Aorta (tissue), 5 donors: ENCODE data around the gene GCSAM. TPM values are rescaled to one million over a fixed set of nuclear protein-coding genes. Genes with fewer than 3 reads are reported as not detected.

Source experiments
- ATAC-seq: fragments of 200-7000 bp; cut with Tn5 transposase; one replicate; pipeline ENCODE4 v1.9.1; 2022; ENCODE audit warnings: moderate library complexity; ENCODE audit not compliant: low FRiP score
- DNase-seq, 2 donors: peaks; one replicate each; pipeline ENCODE4 v3.0.0-alpha.2; 2020
- H3K27ac ChIP-seq, 2 donors: one replicate each; pipeline ENCODE4 v1.5.1; 2013; ENCODE audit warnings: low read length in 2 of 2, mild to moderate bottlenecking in 2 of 2, moderate library complexity in 2 of 2, control low read depth in 1 of 2, inconsistent platforms in 1 of 2, low read depth in 1 of 2
- H3K27me3 ChIP-seq, 2 donors: one replicate each; pipeline ENCODE4 v1.6.1; 2013; ENCODE audit warnings: control low read depth in 1 of 2, low read length in 1 of 2, mild to moderate bottlenecking in 1 of 2, moderate library complexity in 1 of 2; ENCODE audit not compliant: insufficient read depth in 2 of 2, control insufficient read depth in 1 of 2
- H3K36me3 ChIP-seq, 2 donors: one replicate each; pipeline ENCODE4 v1.6.1; 2013; ENCODE audit warnings: control low read depth in 1 of 2, low read length in 1 of 2, mild to moderate bottlenecking in 1 of 2; ENCODE audit not compliant: insufficient read depth in 2 of 2, control insufficient read depth in 1 of 2
- H3K4me1 ChIP-seq, 2 donors: one replicate each; pipeline ENCODE4 v1.6.1; 2013; ENCODE audit warnings: low read length in 2 of 2, control low read depth in 1 of 2, mild to moderate bottlenecking in 1 of 2, moderate library complexity in 1 of 2; ENCODE audit not compliant: insufficient read depth in 2 of 2, control insufficient read depth in 1 of 2
- H3K4me3 ChIP-seq, 2 donors: one replicate each; pipeline ENCODE4 v1.5.1; 2013; ENCODE audit warnings: low read length in 2 of 2, control low read depth in 1 of 2, mild to moderate bottlenecking in 1 of 2
- H3K9me3 ChIP-seq: one replicate; pipeline ENCODE4 v1.6.1; 2013; ENCODE audit warnings: mild to moderate bottlenecking, low read length; ENCODE audit not compliant: control insufficient read depth
- WGBS, 2 donors: extraction: QIAGEN DNeasy Blood & Tissue Kit; methylation state at CpG; one replicate each; pipeline ENCODE4 v1.1.7; 2013; 5-methylcytosine and 5-hydroxymethylcytosine counted together
- intact Hi-C, 2 donors: fragments of 100-400 bp; cut with DNase I; formaldehyde crosslinking; loops; one replicate each; pipeline versions ENCODE4 v1.14.2 to v1.15.0; 2022
- polyA plus RNA-seq, 2 donors: library from polyadenylated mRNA; stranded (reverse); fragments of 200-250 nt; gene quantifications; one replicate each; pipeline ENCODE4 v1.2.3, GENCODE V29; 2013
- total RNA-seq, 2 donors: library from RNA; stranded (reverse); fragmentation: NEBNext Ultra II Directional; extraction: Animal tissue kit (Norgen Biotek cat#: 25700); gene quantifications; one replicate each; pipeline ENCODE4 v1.2.1, GENCODE V29; 2021
- donor health status: healthy with polysubstance abuse.
- donor health status: Bipolar disorder and iron deficiency.
- donor health status: DM: no; HTN: no; CAD: no.
- donor health status: DM: no; HTN: no; CAD: no.
- donor health status: DM: yes; HTN: yes; CAD: no.

The GCSAM gene
- total and polyA plus RNA-seq, 4 donors, result 0.10 to 0.51 TPM; not detected in 2

DNA sequence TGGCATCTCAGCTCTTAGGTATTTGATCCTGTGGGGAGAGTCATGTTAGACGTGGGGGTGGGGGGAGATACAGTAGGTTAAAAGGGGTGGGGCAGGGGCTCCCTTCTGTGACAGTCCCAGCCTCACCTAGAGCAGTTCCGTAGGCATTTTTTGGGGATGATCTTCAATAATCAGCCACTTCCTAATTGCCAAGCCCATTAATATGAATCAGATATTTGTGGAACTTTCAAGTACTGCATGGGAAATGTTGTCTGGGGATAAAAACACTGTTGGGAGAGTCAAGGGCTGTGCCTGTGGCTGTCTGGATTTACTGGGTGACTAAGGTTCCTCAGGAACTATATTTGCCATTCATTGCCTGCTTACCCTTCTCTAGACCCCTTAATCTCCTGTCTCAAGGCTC, 37.3 kb downstream of the GCSAM start:
- intact Hi-C loops, result no loop called here
- Histone ChIP-seq H3K27ac (no peak overlapping the region), H3K4me1 (peaks cover 1 to 8% of the 10 kb centered on the region in 2 donors), H3K9me3 (no peaks in the 10 kb centered on the region), H3K4me3 (no peak overlapping the region), H3K27me3 (no peaks in the 10 kb centered on the region), H3K36me3 (no peaks in the 10 kb centered on the region)
- WGBS, 2 donors, result 17 to 38% methylated on average over 2 of the region's 2 CpGs
- no peak for DNase-seq
- no peak for ATAC-seq

DNA sequence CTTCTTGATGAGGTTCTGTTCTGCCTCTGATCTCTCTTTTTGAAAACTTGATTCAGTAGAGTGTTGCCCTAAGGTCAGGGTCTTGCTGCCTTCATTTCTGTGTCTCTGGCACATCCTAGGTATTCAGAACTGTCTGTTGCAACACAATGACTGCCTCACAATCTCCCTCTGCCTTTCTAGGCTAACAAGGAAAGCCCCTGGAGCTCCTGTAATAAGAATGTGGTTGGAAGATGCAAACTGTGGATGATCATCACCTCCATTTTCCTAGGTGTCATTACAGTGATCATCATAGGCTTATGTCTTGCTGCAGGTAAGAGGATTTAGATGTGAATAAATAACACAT, 39.9 kb downstream of the GCSAM start:
- no peak overlapping the region for H3K4me3 ChIP-seq
- no peak overlapping the region for H3K27ac ChIP-seq
- no peaks in the 10 kb centered on the region for H3K27me3 ChIP-seq
- intact Hi-C loops, result no loop called here
- peaks cover 1 to 8% of the 10 kb centered on the region in 2 donors for H3K4me1 ChIP-seq
- DNase-seq, result no peak
- H3K36me3 ChIP-seq, result no peaks in the 10 kb centered on the region
- no peaks in the 10 kb centered on the region for H3K9me3 ChIP-seq
- ATAC-seq, result no peak

DNA sequence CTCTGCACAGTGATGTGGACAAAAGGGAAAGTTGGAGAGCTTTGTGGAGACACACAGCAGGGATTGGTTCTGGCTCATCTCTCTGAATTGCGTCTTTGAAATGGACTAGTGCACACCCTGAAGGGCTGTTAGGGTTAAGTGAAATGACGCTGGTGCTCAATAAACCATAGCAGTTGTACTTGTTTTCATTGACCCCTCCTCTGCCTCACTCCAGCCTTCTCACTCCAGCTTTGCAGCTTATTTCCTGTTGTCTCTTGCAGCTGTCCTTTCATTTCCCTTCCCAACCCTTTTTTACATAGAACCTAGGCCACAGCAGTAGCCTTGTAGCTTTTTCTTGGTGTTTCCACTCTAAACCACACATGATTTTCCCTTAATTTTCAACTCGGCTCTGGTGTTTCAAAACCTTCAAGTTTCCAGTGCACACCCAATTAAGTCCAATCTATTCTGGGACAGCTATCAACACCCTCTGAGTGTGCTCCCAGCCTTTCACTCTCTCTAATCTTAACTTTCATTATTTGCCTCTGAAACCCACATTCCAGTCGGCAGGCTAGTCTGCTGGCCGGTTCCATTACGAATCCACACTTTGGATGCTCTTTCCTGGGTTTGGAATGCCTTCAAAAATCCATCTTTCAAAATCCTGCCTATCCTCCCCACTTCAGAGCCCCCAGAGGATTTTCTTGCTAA, 40.4 kb downstream of the GCSAM start:
- H3K4me3 ChIP-seq, result no peak overlapping the region
- H3K4me1 ChIP-seq, result peaks cover 0 to 8% of the 10 kb centered on the region in 2 donors
- H3K27me3 ChIP-seq, result no peaks in the 10 kb centered on the region
- no peaks in the 10 kb centered on the region for H3K36me3 ChIP-seq
- DNase-seq, result no peak
- intact Hi-C loops, result no loop called here
- H3K9me3 ChIP-seq, result no peaks in the 10 kb centered on the region
- 26 to 27% methylated on average over 6 of the region's 6 CpGs for WGBS, 2 donors
- ATAC-seq, result peak; percentile 31
- no peak overlapping the region for H3K27ac ChIP-seq

DNA sequence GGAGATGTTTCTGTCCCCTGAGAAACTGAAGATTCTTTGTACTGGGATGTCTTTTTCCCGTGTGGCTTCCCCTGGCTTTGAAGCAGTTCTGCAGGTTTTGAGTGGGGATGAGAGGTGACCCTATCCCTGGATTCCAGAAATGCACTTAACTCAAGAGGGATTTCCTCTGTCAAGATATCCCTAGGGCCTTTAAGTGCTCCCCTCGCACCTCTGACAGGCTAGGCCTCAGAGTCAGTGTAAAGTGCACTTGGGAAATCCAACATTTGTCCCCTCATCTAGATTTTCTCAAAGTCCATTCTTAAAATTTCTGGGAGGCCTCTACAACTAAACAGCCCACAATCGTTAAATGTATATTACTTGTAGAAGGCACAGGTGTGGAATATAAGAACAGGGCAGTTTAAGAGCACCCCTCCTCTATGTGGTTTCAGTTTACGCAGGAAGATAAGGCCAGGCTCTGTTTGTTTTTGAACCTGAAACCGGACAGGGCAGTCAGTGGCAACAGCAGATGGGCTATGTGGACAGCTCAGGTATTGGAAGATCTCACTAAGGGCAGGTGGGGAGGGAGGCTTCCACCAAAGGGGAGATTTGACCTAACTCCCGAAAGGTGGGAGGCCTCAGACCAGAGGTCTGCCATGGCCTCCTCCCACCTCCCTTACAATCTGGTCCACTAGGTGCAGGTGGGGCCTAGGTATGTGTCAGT, 42.0 kb downstream of the GCSAM start:
- H3K36me3 ChIP-seq, result no peaks in the 10 kb centered on the region
- no peak for DNase-seq
- WGBS, 2 donors, result 88 to 89% methylated on average over 6 of the region's 6 CpGs
- no peaks in the 10 kb centered on the region for H3K9me3 ChIP-seq
- H3K4me1 ChIP-seq, result peaks cover 0 to 8% of the 10 kb centered on the region in 2 donors
- H3K4me3 ChIP-seq, result no peak overlapping the region
- intact Hi-C loops, result no loop called here
- no peak for ATAC-seq
- no peak overlapping the region for H3K27ac ChIP-seq
- H3K27me3 ChIP-seq, result no peaks in the 10 kb centered on the region

DNA sequence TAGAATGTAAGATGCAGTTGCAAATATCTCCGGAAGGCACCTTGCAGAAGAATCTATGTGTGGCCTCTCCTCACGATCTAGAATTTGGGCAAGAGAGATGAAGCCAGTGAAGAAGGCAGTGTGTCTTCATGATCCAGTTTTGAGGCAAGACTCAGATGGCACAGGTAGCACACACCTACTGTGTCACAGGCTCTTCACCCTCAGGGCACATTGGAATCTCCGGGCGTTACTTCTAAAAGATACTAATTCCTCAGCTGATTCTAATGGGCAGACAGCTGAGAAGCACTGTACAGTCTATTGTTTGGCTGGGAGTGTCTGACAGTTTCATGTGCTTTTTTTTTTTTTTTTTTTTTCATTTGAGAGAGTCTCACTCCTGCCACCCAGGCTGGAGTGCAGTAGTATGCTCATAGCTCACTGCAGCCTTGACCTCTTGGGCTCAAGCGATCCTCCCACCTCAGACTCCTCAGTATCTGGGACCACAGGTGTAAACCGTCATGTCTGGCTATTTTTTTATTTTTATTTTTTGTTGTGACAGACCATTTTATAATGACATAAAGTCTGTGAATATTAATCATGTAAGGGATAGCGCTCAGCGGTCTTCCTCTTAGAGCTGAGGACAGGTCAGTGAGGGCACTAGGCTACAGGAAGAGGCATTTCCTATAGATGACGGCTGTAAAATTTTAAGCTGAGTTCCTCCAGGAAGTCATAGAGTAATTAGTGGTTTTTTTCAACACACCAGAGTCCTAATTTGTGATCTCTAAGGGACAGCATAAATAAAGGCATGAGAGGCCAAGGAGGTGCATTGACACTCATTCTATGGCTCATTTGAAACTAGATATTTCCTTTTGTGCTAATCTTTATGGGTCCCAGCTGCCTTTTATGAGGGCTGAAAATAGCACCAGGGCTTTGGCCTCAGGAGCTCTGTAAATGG, 42.8 kb downstream of the GCSAM start:
- no peak overlapping the region for H3K4me3 ChIP-seq
- whole genome bisulfite sequencing, 2 donors, result 93 to 94% methylated on average over 9 of the region's 9 CpGs
- no peak for DNase-seq
- H3K4me1 ChIP-seq, result peaks cover 0 to 8% of the 10 kb centered on the region in 2 donors
- H3K36me3 ChIP-seq, result no peaks in the 10 kb centered on the region
- no peaks in the 10 kb centered on the region for H3K27me3 ChIP-seq
- H3K27ac ChIP-seq, result no peak overlapping the region
- no peak for ATAC-seq
- H3K9me3 ChIP-seq, result no peaks in the 10 kb centered on the region
- intact Hi-C loops, result no loop called here

DNA sequence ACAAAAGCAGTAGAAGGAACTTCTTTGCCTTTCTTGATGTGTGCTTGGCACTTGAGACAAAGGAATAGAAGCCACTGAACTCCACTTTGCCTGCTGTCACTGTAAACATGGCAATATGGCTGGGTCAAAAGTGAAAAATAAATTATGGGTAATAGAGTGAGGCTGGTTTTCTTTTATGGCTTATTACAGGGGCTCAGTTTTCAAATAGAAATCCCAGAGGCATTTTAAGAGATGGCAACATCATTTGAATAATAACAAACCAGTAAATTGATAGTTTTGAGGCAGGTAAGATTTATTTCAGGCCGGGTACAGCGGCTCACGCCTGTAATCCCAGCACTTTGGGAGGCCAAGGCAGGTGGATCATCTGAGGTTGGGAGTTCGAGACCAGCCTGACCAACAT, 44.1 kb downstream of the GCSAM start:
- H3K9me3 ChIP-seq, result no peaks in the 10 kb centered on the region
- DNase-seq (no peak), ATAC-seq (no peak)
- no peaks in the 10 kb centered on the region for H3K27me3 ChIP-seq
- H3K27ac ChIP-seq, result no peak overlapping the region
- no peak overlapping the region for H3K4me3 ChIP-seq
- H3K36me3 ChIP-seq, result no peaks in the 10 kb centered on the region
- peaks cover 0 to 8% of the 10 kb centered on the region in 2 donors for H3K4me1 ChIP-seq
- WGBS, 2 donors, result 71 to 73% methylated on average over 4 of the region's 4 CpGs
- intact Hi-C loops, result no loop called here

DNA sequence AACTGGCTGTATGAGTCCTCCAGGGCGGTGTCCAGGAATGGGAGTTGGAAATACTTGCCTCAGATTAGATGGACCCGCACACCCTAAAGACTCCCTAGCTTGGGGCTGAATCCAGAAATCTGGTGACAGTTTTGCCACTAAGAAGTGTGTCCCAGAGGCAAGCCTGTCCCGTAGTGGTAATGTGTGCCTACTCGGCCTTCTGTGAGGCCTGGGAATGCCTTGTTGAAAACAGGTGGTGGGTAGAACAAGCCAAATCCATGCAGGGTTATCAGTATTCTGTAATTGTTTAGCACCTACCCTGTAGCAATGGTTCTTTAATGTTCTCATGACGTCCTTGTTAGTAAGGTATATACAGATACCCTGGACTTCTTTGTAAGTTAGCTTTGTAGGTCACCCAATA, 45.3 kb downstream of the GCSAM start:
- H3K27me3 ChIP-seq, result no peaks in the 10 kb centered on the region
- intact Hi-C loops, result no loop called here
- peak overlapping the region in 1 of 2 donors; percentile 56 for H3K4me3 ChIP-seq
- H3K36me3 ChIP-seq, result no peaks in the 10 kb centered on the region
- no peak for DNase-seq
- H3K4me1 ChIP-seq, result peaks cover 0 to 3% of the 10 kb centered on the region in 2 donors
- H3K27ac ChIP-seq, result no peak overlapping the region
- no peaks in the 10 kb centered on the region for H3K9me3 ChIP-seq
- ATAC-seq, result no peak
- 37 to 53% methylated on average over 5 of the region's 5 CpGs for WGBS, 2 donors

DNA sequence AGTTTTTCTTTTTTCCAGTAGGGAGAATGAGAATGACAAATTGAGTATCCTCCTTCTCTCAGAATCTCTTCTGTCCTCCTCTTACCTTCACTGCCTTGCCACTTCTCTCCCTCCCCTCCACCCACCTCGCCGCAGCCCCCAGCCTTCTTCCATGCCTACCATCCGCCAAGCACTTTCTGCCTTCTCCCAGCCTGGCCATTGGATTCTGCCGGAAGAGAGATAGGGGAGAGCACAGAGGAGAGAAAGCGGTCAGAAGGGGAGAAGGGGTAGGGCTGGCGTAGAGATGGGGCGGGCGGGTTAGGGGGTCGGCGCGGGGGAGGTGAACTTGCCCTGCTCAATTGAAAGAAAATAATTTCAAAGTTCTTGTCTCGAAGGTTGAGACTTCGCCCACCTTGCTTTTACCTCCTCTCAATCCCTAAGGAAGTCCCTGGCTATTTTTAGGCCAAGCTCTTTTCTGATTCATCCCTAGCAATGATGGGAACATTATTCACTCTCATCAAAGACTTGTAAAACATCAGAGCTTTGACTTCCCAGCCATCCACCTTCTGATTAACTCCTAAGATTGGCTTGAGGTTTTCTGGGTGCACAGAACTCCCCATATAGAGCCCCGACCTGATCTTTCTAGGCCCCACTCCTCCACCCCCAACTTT, 46.0 kb downstream of the GCSAM start:
- 8 to 14% methylated on average over 13 to 14 of the region's 14 CpGs for WGBS, 2 donors
- H3K27me3 ChIP-seq, result no peaks in the 10 kb centered on the region
- DNase-seq, result no peak
- ATAC-seq, result no peak
- H3K4me3 ChIP-seq, result peak overlapping the region; percentile 55 to 56
- H3K9me3 ChIP-seq, result no peaks in the 10 kb centered on the region
- intact Hi-C loops, result no loop called here
- H3K27ac ChIP-seq, result peak overlapping the region in 1 of 2 donors; percentile 33
- H3K36me3 ChIP-seq, result no peaks in the 10 kb centered on the region
- H3K4me1 ChIP-seq, result peaks cover 0 to 3% of the 10 kb centered on the region in 2 donors
